NCI-H2227 (cell line): ENCODE data around the gene DOHH.
A peak's percentile ranks its signal among the peaks of the same experiment; 100 is the strongest.

Experiments
- DNase-seq: peaks from one replicate; lab custom pipeline; 2025; ENCODE audit not compliant: unreplicated experiment; lab: John Stamatoyannopoulos, UW

DOHH gene

GRCh38 chr19:3505598-3506383, 5.3 kb upstream of the DOHH start, which contains the start of gene FZR1:
Gene FZR1 (plus strand): TSS chr19:3506311. CDS start chr19:3522990, 16,679 bp downstream.
- peak; percentile 98 for DNase-seq

DNA sequence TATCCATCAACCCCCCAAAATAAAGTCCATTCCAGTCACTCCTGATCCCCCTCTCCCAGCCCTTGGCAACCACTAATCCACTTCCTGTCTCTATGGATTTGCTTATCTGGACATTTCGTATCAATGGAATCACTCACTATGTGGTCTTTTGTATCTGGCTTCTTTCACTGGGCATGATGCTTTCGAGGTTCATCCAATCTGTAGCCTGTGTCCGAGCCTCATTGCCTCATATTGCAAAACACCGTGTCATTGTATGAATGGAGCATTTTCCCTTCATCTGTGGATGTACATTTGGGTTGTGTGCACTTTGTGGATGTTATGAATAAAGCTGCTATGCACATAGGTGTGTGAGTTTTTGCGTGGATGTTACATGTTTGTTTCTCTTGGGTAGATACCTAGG, 4.3 kb upstream of the DOHH start:
- no peak for DNase-seq

DNA sequence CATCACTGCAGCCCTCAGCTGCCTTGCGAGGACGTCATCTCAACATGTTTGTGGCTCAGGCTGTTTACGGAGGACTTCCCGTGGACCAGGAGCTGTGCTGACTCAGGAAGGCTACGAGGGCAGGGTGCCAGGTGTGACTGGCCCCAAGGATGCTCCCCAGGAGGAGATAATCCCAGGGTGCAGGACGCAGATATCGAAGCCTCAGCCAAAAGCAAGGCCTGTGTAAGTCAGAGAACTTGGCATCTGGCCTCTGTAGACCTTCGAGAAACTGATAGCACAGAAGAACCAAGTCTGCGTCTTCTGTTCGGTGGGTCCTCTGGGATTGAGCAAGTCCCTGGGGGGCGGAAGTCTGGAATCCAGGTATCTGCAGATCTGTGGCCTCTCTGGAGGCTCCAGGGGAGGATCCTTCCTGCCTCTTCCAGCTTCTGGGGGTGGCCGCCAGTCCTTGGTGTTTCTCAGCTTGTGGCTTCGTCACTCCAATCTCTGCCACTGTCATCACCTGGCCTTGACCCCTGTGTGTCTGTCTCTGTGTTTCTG, 2.6 kb upstream of the DOHH start:
- DNase-seq, result no peak

DNA sequence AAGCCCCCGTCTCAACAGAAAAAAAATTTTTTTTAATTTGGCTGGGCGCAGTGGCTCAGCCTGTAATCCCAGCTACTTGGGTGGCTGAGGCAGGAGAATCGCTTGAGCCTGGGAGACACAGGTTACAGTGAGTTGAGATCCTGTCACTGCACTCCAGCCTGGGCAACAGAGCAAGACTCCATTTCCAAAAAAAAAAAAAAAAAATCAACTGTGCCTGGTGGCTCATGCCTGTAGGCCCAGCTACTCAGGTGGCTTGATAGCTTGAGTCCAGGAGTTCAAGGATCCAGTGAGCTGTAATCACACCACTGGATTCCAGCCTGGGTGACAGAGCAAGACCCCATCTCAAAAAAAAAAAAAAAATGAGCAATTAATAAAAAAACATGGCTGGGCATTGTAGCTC, 1.3 kb upstream of the DOHH start:
- DNase-seq, result no peak

- no peak for DNase-seq
Observed at GRCh38 chr19:3499738-3500428, 591 bp downstream of the DOHH start.

DNA sequence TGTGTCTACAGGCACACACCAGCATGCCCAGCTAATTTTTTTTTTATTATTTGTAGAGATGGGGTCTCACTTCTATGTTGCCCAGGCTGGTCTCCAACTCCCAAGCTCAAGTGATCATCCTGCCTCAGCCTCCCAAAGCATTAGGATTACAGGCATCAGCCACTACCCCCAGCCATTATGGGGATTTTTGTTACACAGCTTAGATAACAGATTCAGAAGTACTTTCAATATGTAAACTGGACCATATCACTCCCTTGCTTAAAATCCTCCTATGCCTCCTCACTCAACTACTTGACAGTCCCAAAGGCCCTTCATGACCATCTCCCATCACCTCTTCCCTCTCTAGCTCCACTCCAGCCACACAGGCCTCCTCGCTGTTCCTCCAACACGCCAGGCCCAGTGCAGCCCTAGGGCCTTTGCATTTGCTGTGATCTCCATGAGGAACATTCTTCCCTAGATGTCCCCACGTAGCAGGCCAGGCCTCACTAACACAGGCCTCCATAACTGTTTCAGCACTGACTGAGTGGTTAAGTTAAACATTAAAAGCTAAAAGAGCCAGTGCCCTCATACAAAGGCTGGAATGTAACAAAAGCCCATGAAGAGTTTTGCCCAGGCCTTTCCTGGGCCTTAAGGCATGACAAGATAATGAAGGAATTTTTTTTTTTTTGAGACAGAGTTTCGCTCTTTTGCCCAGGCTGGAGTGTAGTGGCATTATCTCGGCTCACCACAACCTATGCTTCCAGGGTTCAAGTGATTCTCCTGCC, 2.5 kb downstream of the DOHH start:
- no peak for DNase-seq

DNA sequence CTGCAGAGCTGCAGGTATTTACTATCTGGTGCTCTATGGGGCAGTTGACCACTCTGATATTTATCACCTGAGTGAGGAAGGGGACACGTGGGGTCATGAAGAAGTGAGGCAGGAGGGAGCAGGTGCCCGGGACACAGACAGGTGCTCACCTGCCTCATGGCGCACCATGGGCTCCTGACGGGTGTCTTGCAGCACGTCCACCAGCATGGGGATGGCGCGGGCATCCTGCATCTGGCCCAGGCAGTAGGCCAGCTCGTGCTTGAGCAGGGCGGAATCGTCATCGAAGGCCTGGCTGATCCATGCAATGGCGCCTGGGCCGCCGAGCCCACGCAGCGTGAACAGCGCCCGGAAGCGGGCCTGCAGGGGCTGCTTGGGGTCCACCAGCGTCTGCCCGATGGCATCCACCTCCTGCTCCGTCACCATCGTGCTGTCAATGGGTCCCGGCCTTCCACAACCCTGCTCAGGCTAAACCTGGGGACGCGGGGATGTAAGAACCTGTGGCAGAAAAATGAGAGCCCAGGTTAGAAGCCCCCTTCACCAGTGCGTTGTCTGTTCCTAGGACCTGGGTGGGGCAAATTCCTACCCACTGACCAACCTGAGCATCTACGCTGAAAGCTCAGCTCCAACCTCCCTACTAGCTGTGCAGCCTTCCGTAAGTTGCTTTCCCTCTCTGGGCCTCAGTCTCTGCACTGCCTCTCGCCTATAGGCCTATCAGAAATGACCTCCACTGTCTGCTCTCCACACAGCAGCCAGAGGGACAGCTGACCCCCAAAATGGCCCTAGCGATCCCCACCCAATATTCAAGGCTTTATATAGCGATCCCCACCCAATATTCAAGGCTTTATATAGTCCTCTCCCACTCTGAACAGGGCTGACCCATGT, 3.8 kb downstream of the DOHH start:
- DNase-seq, result no peak

- DNase-seq, result no peak
Observed at GRCh38 chr19:3494559-3494958, 5.9 kb downstream of the DOHH start.

DNA sequence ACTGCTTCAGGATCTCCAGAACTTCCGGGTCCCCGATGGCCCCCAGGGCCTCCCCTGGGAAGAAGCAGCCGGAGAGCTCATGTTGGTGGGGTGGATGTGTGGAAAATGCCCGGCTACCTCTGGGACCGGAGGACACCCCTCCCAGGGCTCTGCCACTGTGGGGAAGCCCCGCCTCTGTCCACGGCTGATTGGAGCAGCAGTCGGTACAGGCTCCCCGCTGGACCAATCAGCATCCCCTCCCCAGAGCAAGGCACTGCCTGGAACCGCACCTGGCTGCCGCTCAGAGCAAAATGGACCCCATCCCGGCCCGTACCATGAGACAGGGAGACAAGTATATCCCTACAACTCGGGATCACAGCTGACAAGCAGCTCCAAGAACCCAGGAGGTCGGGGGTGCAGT, 6.4 kb downstream of the DOHH start:
- peak; percentile 12 for DNase-seq

DNA sequence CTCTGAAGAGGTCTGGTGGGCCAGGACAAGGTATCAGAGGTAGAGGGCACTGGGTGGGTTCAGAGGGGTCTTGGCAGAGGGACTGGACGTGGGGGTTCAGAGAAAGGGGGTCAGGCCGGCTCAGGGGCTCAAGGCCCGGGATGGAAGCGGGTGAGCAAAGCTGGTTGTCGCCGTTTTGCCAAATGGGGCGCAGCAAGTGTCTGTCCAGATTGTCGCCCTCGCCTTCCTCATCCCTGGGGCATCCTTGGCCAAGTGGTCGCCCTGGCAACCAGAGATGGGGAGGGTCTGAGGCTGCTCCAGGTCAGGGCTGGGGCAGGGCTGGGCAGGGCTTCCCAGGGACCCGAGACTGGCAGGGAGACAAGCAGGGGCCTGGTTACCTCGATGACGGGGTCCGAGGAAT, 6.8 kb downstream of the DOHH start:
- no peak for DNase-seq

DNA sequence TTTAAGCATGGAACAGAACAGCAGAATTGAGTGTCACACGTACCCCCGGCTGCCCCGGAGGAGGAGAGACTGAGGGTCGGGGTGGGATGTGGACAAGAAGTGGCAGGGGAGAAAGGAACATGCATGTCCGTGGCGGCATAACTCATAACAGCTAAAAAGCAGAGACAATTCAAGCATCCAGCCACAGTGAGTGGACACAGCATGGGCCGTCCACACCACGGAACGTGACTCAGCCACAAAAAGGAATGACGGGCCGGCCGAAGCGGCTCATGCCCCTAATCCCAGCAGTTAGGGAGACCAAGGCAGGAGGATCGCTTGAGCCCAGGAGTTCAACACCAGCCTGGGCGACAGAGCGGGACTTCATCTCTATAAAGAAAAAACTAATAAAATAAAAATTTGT, 7.6 kb downstream of the DOHH start:
- no peak for DNase-seq

DNA sequence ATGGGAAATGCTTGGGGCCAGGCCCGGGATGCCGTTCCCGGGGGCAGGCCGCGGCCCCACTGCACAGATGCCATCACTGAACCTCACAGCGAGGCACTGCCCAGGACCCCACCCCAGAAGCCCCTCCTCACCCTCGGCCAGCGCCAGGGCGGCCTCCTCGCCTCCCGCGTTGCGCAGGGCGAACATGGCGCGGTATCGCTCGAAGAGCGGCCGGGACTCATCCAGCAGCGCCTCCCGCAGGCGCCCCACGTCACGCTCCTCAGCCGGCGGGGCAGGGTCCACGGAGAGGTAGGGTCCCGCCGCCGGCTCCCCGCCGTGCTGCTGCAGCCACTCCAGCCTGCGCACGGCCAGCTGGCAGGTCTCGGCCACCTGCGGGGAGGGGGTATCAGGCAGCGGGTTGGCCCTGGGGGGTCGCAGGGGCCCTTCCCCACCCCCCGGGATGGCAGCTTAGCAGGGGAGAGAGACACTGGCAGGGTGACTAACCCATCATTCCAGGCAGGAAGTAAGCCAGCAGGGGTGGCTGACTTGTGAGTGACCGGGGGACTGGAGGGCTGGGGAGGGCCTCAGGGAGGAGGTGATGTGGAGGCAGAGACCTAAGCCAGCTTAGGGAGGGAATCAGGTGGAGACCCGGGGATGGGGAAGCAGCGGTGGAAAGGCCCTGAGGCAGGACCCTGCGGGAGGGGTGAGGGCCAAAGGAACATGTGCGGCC, 8.2 kb downstream of the DOHH start:
- no peak for DNase-seq

- DNase-seq, result no peak
Observed at GRCh38 chr19:3491396-3492119, 8.9 kb downstream of the DOHH start.

GRCh38 chr19:3483226-3483628, 17.2 kb downstream of the DOHH start, which contains the start of gene SMIM44:
Gene SMIM44 (minus strand): TSS chr19:3483441. CDS start chr19:3483403, 38 bp downstream.
- DNase-seq, result no peak

DNA sequence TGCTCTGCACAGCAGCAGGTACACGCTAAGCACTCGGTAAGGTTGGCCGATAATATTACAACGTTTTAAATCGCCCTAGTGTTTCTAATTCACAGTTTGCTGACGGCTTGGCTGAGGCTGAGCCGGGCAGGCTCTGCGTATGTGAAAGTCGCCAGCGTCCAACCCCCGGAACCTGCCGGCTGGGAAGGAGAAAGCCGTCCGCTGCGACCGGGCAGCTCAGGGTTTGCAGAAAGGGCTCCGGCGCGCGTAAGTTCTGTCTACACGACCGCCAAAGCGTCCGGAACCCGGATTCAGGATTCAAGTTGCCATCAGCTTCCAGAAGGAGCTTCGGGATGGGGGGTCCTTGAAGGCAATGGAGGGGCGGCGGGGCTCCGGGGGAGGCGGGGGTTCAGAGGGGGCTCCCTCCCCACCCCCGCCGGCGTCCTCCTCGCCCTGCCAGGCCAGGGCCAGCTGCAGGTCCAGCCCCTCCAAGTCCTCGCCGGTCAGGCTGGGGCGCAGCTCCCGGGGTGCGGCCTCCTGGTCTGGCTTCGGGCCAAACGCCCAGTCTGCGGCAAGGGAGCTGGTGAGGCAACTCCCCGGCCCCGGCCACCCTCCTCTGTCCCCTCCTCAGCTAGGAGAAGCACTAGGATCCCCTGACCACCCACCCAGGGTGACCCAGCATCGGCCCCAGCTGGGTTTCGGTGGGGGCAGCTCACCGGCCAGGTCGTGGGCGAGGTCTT, 17.8 kb downstream of the DOHH start:
- peak; percentile 35 for DNase-seq

GRCh38 chr19:3481241-3482090, 19.0 kb downstream of the DOHH start:
- DNase-seq, result no peak

DNA sequence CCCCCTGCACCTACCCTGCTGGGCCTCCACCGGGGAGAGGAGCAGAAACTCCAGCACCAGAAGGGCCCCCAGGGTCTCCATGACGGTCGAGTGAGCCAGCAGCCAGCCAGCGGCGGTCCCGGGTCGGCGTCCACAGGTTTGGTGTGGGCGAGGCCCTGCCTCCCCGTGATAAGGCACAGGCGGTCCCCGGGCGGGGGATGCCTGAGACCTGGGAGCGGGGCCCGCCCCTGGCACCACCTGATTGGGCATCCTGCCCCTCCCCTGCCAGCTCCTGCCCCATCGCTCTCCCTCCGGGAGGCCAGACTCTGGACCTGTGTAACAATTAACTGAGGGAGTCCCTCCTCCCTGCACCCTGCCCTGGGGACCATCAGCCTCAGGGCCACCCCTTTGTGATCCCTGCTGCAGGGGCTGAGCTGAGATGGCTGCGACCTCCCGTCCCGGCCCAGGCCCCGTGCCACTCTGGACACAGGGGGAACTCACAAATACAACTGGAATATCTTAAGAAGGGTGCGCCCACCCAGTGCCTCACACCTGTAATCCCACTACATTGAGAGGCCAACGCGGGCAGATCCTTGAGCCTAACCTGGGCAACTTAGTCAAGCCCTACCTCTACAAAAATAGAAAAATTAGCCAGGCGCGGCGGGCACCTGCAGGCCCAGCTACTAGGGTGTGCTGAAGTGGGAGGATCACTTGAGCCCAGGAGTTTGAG, 19.9 kb downstream of the DOHH start, which contains the start of gene SMIM24:
TSS of gene SMIM24 (minus strand) at position 143 of the 709 bp plus-strand sequence. CDS start at position 81, 62 bp downstream.
- DNase-seq, result no peak
